GM18909 (cell line): ENCODE measurements around the gene DRAXIN.

Experiments
- ATAC-seq: cut with Tn5 transposase; IDR thresholded peaks from one replicate; pipeline ENCODE4 v1.9.1; 2021; ENCODE audit warnings: mild to moderate bottlenecking; ENCODE audit not compliant: unreplicated experiment, poor library complexity

The DRAXIN gene

GRCh38 chr1:11752359-11753088 lies 61.0 kb downstream of the DRAXIN start:
- no peak for ATAC-seq

- ATAC-seq: no peak
Measured at GRCh38 chr1:11753555-11754208, 62.2 kb downstream of the DRAXIN start.

GRCh38 chr1:11757047-11757446 lies 65.5 kb downstream of the DRAXIN start:
- ATAC-seq: no peak

- no peak for ATAC-seq
Measured at GRCh38 chr1:11759791-11760190, 68.3 kb downstream of the DRAXIN start.

GRCh38 chr1:11761285-11761684 lies 69.8 kb downstream of the DRAXIN start:
- no peak for ATAC-seq

- ATAC-seq: no peak
Measured at GRCh38 chr1:11761988-11762406, 70.5 kb downstream of the DRAXIN start, which contains the start of gene C1orf167. Gene C1orf167, plus strand, starts transcription at chr1:11762193. Its CDS starts 2,208 bp downstream, at chr1:11764401.

GRCh38 chr1:11764115-11764514 lies 72.6 kb downstream of the DRAXIN start:
- no peak for ATAC-seq

- ATAC-seq: no peak
Measured at GRCh38 chr1:11764519-11764918, 73.0 kb downstream of the DRAXIN start.

GRCh38 chr1:11765661-11766428 lies 74.3 kb downstream of the DRAXIN start:
- ATAC-seq: no peak

- ATAC-seq: no peak
Measured at GRCh38 chr1:11766429-11766776, 74.9 kb downstream of the DRAXIN start.

GRCh38 chr1:11767922-11768704 lies 76.6 kb downstream of the DRAXIN start:
- no peak for ATAC-seq

GRCh38 chr1:11768821-11769220 lies 77.3 kb downstream of the DRAXIN start:
- no peak for ATAC-seq

GRCh38 chr1:11769274-11769673 lies 77.8 kb downstream of the DRAXIN start:
- ATAC-seq: no peak

GRCh38 chr1:11770011-11770410 lies 78.5 kb downstream of the DRAXIN start:
- ATAC-seq: no peak

GRCh38 chr1:11771481-11772043 lies 80.1 kb downstream of the DRAXIN start:
- ATAC-seq: no peak

GRCh38 chr1:11772458-11772857 lies 80.9 kb downstream of the DRAXIN start:
- ATAC-seq: no peak

GRCh38 chr1:11774753-11775152 lies 83.2 kb downstream of the DRAXIN start:
- ATAC-seq: no peak
